ENCODE data around the gene CDK14.

Gene CDK14

GRCh38 chr7:91051966-91052365 is 455.8 kb downstream of the CDK14 start:
- no peak for DNase-seq (ENCODE audit: low read depth)

- DNase-seq (ENCODE audit: low read depth) = no peak
These were observed 458.3 kb downstream of the CDK14 start for GRCh38 chr7:91054374-91054773.

DNA sequence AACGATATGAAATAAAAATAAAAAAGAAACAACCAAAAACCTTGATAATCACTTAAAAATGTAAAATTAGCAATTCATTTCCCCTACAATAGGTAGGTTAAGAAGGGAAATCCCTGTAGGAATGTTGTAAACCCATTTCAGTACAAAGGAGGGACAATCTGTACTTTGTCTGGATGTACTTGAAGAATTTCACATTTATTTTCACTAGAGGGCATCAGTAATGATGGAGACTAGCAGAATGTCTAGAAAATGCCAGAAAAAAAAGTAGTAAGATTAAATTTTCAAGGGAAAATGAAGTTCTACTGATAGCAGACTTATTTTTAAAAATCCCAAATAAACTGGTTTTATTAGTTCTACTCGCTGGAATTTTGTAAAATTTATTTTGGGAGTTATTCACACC is 459.1 kb downstream of the CDK14 start:
- no peak for DNase-seq (ENCODE audit: low read depth)

- no peak for DNase-seq (ENCODE audit: low read depth)
These were observed 466.6 kb downstream of the CDK14 start for GRCh38 chr7:91062713-91063112.

- no peak for DNase-seq (ENCODE audit: low read depth)
These were observed 467.9 kb downstream of the CDK14 start for GRCh38 chr7:91064052-91064451.

DNA sequence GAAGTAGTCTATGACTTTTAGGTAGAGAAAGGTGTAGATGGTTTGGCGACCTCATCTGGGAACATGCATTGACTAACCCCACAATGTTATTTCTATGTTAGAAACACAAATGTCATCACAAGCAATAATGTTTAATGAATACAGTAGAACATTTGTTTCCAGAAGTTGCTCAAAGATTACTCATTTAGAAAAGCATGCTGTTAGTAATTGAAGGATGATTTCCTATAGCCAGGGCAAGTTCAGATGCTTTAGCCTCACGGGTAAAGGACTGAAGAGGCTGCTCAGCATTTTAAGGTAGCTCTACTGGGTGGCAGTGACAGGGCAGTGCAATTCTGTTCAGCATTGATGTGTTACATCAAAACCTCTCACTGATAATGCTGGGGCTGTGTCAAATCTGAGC is 468.8 kb downstream of the CDK14 start:
- DNase-seq (ENCODE audit: low read depth) = no peak

DNA sequence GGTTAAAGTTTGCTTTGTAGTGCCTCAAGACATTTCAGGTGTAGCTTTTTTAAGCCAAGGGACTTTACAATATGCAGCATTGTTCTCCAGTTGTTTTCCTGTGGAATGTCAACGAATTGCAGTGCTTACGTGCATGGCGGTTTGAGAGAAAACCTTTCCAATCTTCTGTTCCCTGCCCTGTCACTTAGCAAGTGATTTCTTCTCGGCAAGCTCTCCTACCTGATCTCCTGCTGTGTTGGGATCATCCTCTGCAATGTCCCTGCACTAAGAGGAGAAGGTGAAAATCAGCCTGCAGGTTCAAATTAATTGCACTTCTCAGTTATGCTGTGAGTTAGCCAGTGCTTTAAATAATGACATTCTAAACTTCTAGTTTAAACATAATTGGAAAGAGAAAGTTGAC is 470.5 kb downstream of the CDK14 start:
- DNase-seq (ENCODE audit: low read depth) = no peak

DNA sequence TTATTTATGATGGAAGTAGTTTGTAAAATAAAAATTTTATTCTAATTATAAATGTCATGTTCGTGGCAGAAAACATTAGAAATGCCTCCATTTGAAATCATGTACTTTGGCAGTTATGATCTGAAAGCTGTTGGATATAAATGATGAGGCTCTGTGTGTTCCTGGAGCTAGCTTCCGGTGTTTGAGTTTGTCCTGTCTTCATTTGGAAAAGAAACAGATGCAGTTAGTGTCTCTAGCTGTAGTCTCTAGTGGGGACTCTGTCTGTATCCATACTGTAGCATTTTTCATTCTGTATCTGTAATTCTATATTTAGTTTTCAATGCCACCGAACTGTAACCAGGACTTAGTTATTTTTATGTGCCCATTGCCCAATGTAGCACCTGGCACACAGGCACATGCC is 471.1 kb downstream of the CDK14 start:
- DNase-seq (ENCODE audit: low read depth) = no peak

DNA sequence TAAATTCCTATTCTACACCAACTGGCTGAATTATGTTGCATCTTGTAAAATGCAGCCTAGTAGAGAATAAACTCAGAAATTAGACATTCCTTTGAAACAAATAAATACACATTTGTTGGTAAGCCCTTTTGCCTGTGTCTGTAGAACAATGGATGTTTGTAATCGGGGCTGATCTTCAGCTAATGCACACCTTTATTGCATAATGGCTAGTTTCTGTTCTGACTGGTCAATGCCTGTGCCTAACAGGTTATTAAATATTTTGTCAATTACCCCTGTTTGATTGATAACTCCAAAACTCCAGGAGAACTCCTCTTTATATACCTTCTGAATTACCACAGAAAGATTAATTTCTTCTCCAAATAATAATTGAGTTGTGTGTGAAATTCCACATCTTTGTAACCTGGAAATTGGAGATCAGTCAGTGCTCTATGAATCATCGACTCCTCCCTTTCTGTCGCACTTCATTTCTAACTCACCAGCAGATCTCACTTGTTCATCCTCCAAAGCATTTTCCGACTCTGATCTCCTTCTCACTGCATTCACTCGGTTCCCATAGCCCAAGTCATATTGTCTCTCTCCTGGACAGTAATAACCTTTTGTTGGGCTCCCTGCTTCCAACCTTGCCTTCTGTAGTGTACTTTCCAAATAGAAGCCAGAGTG is 472.1 kb downstream of the CDK14 start:
- DNase-seq (ENCODE audit: low read depth) = no peak

DNA sequence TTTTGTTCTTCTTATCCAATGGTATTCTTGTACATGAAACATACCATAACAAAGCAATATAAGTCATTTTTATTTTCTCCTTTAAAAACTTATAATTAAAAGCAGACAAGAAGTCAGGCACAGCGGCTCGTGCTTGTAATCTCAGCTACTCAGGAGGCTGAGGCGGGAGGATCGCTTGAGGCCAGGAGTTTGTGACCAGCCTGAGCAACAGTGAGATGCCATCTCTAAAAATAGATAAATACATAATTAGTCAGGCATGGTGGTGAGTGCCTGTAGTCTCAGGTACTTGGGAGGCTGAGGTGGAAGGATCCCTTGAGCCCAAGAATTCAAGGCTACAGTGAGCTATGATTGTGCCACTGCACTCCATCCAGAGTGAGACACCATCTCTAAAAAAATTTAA is 473.0 kb downstream of the CDK14 start:
- no peak for DNase-seq (ENCODE audit: low read depth)

GRCh38 chr7:91079487-91079886 is 483.4 kb downstream of the CDK14 start:
- DNase-seq (ENCODE audit: low read depth) = no peak

DNA sequence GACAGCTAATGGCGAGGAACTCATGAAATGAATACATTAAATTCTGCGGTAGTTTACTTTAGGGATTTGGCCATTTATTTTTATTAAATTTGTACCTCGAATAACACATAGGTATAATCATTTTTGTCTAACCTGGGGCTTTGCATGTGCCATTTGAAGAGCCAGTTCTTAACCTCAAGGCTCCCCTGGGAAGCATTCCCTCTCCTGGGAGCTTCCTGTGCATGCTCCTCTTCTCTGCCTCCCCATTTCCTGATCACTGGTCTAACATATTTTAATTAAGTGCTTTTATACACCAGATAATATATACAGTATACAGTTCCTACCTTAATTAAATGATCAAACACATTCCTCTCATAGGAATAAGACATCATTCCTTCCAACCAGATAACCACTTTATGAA is 484.2 kb downstream of the CDK14 start:
- DNase-seq (ENCODE audit: low read depth) = no peak

DNA sequence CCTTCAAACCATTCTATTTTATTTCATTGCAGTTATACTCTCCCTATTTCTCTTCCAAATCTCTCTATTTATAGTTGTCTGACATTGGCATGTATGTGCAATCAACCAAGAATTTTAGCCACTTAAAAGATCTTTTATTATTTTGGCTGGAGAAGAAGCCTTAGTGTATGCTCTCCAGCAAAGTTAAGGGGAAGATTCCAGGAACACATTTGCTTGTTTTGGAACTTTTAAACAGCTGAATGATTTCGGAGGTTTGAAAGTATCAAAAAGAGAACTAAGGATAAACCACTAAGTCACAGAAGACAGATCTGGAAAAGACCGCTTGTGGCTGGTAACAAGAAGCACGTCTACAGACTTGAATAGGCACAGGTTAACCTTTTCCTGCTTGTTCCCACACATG is 485.9 kb downstream of the CDK14 start:
- no peak for DNase-seq (ENCODE audit: low read depth)

DNA sequence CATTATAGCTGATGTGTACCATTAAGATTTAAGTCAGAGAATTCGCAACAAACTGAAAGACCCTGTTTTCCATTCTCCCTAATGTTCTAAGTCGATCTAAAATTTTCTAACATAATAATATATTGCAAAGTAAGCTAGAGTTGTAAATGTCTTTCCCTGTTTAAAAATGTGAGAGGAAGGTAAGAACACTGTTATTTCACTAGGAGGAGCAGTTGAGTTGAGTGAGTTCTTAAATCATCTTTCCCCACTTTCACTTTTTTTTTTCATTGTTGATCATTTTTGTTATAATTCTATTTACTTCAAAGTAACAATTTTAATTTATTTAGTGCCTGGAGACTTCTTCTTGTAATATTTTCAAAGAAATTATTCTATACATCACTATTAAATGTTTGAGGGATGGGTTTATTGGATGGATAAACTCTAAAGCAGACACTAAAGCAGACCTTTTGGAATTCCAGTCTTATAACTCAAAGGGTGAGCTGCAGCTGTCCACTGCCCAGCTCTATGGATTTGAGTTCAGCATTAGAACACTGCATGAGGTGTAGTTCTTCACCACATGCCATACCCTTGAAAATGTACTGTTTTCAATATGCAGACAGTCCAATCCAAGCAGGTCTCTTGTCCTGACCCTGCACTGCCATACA is 486.9 kb downstream of the CDK14 start:
- DNase-seq (ENCODE audit: low read depth) = no peak

DNA sequence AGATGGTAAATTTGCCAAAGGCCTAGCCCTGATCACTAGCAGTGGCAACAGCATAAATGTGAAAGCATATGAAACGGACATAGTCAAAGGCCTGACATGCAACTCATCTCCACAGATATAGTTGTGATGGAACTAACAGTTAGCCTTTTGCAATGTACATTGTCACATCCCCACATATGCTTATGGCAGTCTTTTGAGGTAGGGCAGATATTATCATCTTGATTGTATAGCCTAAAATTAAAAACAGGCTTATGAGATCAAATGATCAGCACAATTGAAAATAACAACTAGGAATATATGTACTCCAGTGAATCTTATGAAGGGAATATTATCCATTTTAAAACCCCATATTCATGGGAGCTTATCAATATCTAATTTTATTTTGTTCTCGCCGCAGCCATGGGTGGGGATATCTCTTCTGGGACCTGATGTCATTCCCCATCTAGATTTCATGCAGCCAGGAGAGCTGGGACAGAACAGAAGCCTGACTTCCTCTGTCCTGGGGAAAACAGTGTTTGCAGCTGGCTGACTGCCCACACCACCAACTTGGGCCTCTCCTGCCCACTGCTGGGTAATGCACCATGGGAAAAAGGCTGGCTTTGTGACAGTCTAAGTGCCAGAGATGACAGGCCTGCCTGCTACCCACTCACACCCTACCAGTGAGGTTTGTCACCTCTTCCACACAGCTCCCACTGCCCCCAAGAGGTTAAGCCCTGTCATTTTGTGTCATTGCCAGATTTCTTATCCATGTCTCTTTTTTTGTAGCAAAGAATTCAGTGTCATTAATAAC is 487.9 kb downstream of the CDK14 start:
- DNase-seq (ENCODE audit: low read depth) = no peak

GRCh38 chr7:91085175-91085574 is 489.1 kb downstream of the CDK14 start:
- no peak for DNase-seq (ENCODE audit: low read depth)

- no peak for DNase-seq (ENCODE audit: low read depth)
These were observed 490.1 kb downstream of the CDK14 start for GRCh38 chr7:91086200-91086599.

- DNase-seq (ENCODE audit: low read depth) = no peak
These were observed 492.0 kb downstream of the CDK14 start for GRCh38 chr7:91088156-91088555.

DNA sequence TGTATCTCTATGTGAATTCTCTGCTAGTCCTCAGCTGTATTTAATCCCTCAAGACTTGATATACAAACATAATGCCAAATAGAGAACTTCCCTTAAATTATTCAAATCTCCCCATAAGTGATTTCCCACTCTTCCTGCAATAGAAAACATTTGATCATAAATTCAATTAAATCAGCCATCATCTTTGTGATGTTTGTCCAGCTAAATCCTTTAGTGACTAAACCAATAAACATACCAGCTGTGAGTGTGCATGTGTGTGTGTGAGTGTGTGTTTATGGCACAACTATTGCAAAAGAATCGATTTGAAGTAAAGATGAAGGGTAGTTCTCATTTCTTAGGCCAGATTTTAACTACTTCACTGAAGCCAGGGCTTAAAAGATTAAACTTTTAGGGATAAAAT is 492.6 kb downstream of the CDK14 start:
- no peak for DNase-seq (ENCODE audit: low read depth)

GRCh38 chr7:91089382-91089963 is 493.4 kb downstream of the CDK14 start:
- no peak for DNase-seq (ENCODE audit: low read depth)

DNA sequence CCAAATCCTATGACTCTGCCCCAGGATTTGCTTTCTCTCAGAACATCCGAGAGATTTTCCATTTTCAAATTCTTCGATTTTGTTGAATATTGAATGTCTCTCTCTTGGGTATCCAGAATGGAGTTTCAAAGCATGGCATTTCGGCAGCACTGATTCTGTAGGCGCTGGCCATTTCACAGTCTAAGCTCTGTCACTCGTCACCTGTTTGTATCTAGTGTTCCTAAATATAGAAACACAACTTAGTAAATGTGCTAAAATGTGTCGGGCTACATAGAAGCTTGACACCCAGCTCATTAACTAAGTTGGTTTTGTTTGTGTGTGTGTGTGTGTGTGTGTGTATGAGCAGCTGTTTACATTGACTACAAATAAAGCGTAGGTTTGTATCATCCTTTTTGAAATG is 494.6 kb downstream of the CDK14 start:
- DNase-seq (ENCODE audit: low read depth) = no peak

DNA sequence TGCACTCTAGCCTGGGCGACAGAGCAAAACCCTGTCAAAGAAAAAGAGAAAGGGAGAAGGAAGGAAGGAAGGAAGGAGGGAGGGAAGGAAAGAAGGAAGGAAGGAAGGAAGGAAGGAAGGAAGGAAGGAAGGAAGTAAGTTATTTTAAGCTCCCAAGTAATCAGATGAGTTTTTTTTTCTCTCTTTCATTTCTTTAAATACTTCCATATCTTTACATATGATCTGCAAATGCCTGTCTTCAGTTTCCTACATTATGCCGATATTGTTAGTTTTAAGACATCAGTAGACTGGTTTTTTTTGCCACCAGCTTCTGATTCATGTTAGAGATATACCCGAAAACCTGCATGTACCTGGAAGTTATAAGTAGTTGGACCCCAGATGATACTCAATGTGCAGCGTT is 495.5 kb downstream of the CDK14 start:
- no peak for DNase-seq (ENCODE audit: low read depth)

DNA sequence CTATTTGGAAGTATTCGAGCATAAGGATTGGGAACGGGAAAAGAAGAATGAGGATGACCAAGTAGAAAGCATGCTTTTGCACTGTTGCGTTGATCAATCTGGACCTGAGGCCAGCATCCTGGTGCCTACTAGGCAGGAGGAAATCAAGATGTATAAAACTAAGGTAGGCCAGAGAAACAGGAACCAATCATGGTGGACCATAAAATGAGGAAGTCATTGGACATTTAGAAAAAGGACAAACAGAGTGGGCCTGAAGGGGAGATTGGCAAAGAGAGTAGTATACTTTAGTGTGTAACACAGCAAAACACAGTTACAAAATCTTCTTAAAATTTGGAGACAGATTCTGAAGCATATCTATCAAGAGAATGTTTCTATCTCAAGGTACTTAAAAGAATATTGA is 497.1 kb downstream of the CDK14 start:
- no peak for DNase-seq (ENCODE audit: low read depth)
